Liver (tissue), 9 donors: ENCODE measurements around the gene SMPD3. TPM values are rescaled to one million over a fixed set of nuclear protein-coding genes. Genes with fewer than 3 reads are reported as not detected.

Experiments
- DNase-seq: peaks from one replicate; pipeline ENCODE4 v3.0.0-alpha.2; 2017; ENCODE audit warnings: low spot score
- H3K27ac ChIP-seq, 2 donors: one replicate each; pipeline ENCODE4 v1.7.0; 2013; ENCODE audit warnings: inconsistent platforms in 2 of 2, low read length in 2 of 2, control low read depth in 1 of 2, low read depth in 1 of 2, mild to moderate bottlenecking in 1 of 2
- H3K27me3 ChIP-seq, 4 donors: one replicate each; pipeline versions ENCODE4 v1.6.1 to v1.7.0; 2013; ENCODE audit warnings: low read length in 3 of 4, inconsistent platforms in 1 of 4, mild to moderate bottlenecking in 1 of 4, moderate library complexity in 1 of 4; ENCODE audit not compliant: control insufficient read depth in 4 of 4, insufficient read depth in 4 of 4
- H3K36me3 ChIP-seq, 4 donors: one replicate each; pipeline versions ENCODE4 v1.6.1 to v1.7.0; 2013; ENCODE audit warnings: low read length in 3 of 4, mild to moderate bottlenecking in 3 of 4, low read depth in 1 of 4, moderate library complexity in 1 of 4; ENCODE audit not compliant: control insufficient read depth in 4 of 4, insufficient read depth in 3 of 4
- H3K4me1 ChIP-seq, 4 donors: one replicate each; pipeline versions ENCODE4 v1.6.1 to v1.7.0; 2013; ENCODE audit warnings: low read length in 3 of 4, mild to moderate bottlenecking in 3 of 4, moderate library complexity in 1 of 4; ENCODE audit not compliant: control insufficient read depth in 4 of 4, insufficient read depth in 4 of 4
- H3K4me3 ChIP-seq, 3 donors: one replicate each; pipeline versions ENCODE4 v1.6.1 to v1.7.0; 2013; ENCODE audit warnings: low read length in 3 of 3, control low read depth in 1 of 3, low read depth in 1 of 3, mild to moderate bottlenecking in 1 of 3
- H3K9ac ChIP-seq, 2 donors: one replicate each; pipeline ENCODE4 v1.7.0; 2013; ENCODE audit warnings: low read length in 2 of 2, mild to moderate bottlenecking in 2 of 2, moderate library complexity in 2 of 2, control low read depth in 1 of 2, low read depth in 1 of 2
- H3K9me3 ChIP-seq, 4 donors: one replicate each; pipeline versions ENCODE4 v1.6.1 to v1.7.0; 2013; ENCODE audit warnings: low read length in 3 of 4; ENCODE audit not compliant: control insufficient read depth in 4 of 4
- ATF3 ChIP-seq: IDR thresholded peaks from 2 replicates; pipeline ENCODE4 v1.6.1; 2016; ENCODE audit warnings: antibody characterized with exemption
- CTCF ChIP-seq: fragments of 150-350 bp; IDR thresholded peaks from 2 replicates; pipeline ENCODE4 v1.5.1; 2017; ENCODE audit warnings: improper control_type of control experiment, low read depth, low read length; ENCODE audit not compliant: missing input control
- FOXA1 ChIP-seq: IDR thresholded peaks from 2 replicates; pipeline ENCODE4 v1.6.1; 2016; ENCODE audit warnings: antibody characterized with exemption
- FOXA2 ChIP-seq: IDR thresholded peaks from 2 replicates; pipeline ENCODE4 v1.6.1; 2016; ENCODE audit warnings: antibody characterized with exemption
- GABPA ChIP-seq, 2 donors: IDR thresholded peaks in 1 of 2; conservative IDR thresholded peaks in 1 of 2; 2 replicates each; pipeline ENCODE4 v1.6.1; 2016; ENCODE audit warnings: antibody characterized with exemption in 2 of 2, mild to moderate bottlenecking in 1 of 2, moderate library complexity in 1 of 2
- HNF4A ChIP-seq, 2 donors: conservative IDR thresholded peaks; 2 replicates each; pipeline ENCODE4 v1.6.1; 2016; ENCODE audit warnings: antibody characterized with exemption in 2 of 2, mild to moderate bottlenecking in 2 of 2
- HNF4G ChIP-seq: IDR thresholded peaks from 2 replicates; pipeline ENCODE4 v1.6.1; 2016; ENCODE audit warnings: antibody characterized with exemption
- JUND ChIP-seq, 2 donors: IDR thresholded peaks; 2 replicates each; pipeline ENCODE4 v1.6.1; 2016; ENCODE audit warnings: antibody characterized with exemption in 2 of 2
- MAX ChIP-seq: IDR thresholded peaks from 2 replicates; pipeline ENCODE4 v1.6.1; 2016; ENCODE audit warnings: antibody characterized with exemption
- NR2F2 ChIP-seq: IDR thresholded peaks from 2 replicates; pipeline ENCODE4 v1.6.1; 2016; ENCODE audit warnings: antibody characterized with exemption
- RAD21 ChIP-seq, 2 donors: IDR thresholded peaks; 2 replicates each; pipeline ENCODE4 v1.6.1; 2016; ENCODE audit warnings: antibody characterized with exemption in 2 of 2, mild to moderate bottlenecking in 2 of 2
- REST ChIP-seq: IDR thresholded peaks from 2 replicates; pipeline ENCODE4 v1.6.1; 2016; ENCODE audit warnings: antibody characterized with exemption, mild to moderate bottlenecking
- RXRA ChIP-seq, 2 donors: IDR thresholded peaks; 2 replicates each; pipeline ENCODE4 v1.6.1; 2017 to 2018; ENCODE audit warnings: antibody characterized with exemption in 2 of 2, mild to moderate bottlenecking in 1 of 2
- SP1 ChIP-seq: IDR thresholded peaks from 2 replicates; pipeline ENCODE4 v1.6.1; 2018; ENCODE audit warnings: antibody characterized with exemption, mild to moderate bottlenecking
- TAF1 ChIP-seq: conservative IDR thresholded peaks from 2 replicates; pipeline ENCODE4 v1.6.1; 2016; ENCODE audit warnings: antibody characterized with exemption, mild to moderate bottlenecking
- YY1 ChIP-seq: IDR thresholded peaks from 2 replicates; pipeline ENCODE4 v1.6.1; 2016; ENCODE audit warnings: antibody characterized with exemption, mild to moderate bottlenecking
- ZBTB33 ChIP-seq: IDR thresholded peaks from 2 replicates; pipeline ENCODE4 v1.6.1; 2016; ENCODE audit warnings: antibody characterized with exemption
- WGBS: extraction: QIAGEN DNeasy Blood & Tissue Kit; methylation state at CpG from one replicate; pipeline ENCODE4 v1.1.7; 2013; 5-methylcytosine and 5-hydroxymethylcytosine counted together
- polyA plus RNA-seq, 2 donors: library from polyadenylated mRNA; stranded (reverse) in 1 of 2; unstranded in 1 of 2; fragments of 200-250 nt in 1 of 2; fragments of >200 nt in 1 of 2; fragmentation: Nextera tagmentation in 1 of 2; extraction: Ambion mirVana in 1 of 2; gene quantifications; one replicate each; pipeline versions ENCODE4 v1.2.1 to v1.2.3, GENCODE V29; 2013 to 2015
- total RNA-seq, 2 donors: library from RNA; depleted of rRNA; stranded (reverse); fragments of >200 nt; gene quantifications; one replicate each; pipeline ENCODE4 v1.2.3, GENCODE V29; 2014
- donor health status: healthy.
- donor health status: healthy.
- donor health status: healthy.
- donor health status: healthy.
- donor health status: healthy.

Gene SMPD3
- total and polyA plus RNA-seq, 4 donors, result 0.33 to 10.6 (median 2.7) TPM

- WGBS, result 87% methylated on average over 3 of the region's 3 CpGs
- Histone ChIP-seq H3K27me3 (no peaks in the 10 kb centered on the region), H3K4me3 (no peak overlapping the region), H3K4me1 (no peaks in the 10 kb centered on the region), H3K36me3 (no peaks in the 10 kb centered on the region), H3K27ac (no peak overlapping the region), H3K9me3 (no peaks in the 10 kb centered on the region), H3K9ac (no peak overlapping the region)
- no peak for DNase-seq
- no peak for TF ChIP-seq CTCF
- TF ChIP-seq MAX, result no peak
- TF ChIP-seq REST, result no peak
- TF ChIP-seq HNF4G, result no peak
- no peak for TF ChIP-seq YY1
- no peak for TF ChIP-seq ATF3
- TF ChIP-seq TAF1, result no peak
- TF ChIP-seq HNF4A (conservative IDR thresholded peaks at IDR 0.05), result no peak
- no peak for TF ChIP-seq NR2F2
- TF ChIP-seq JUND (IDR thresholded peaks at IDR 0.05), result no peak
- TF ChIP-seq ZBTB33, result no peak
- TF ChIP-seq GABPA (IDR thresholded peaks at IDR 0.05 in 1 of 2, conservative IDR thresholded peaks at IDR 0.05 in 1 of 2), result no peak
- TF ChIP-seq FOXA2, result no peak
- TF ChIP-seq FOXA1, result no peak
- TF ChIP-seq SP1, result no peak
These were observed 11.8 kb upstream of the SMPD3 start for GRCh38 chr16:68460067-68460466.

GRCh38 chr16:68459457-68459856 lies 11.1 kb upstream of the SMPD3 start:
- WGBS, result 62% methylated on average over 4 of the region's 4 CpGs
- Histone ChIP-seq H3K27ac (no peak overlapping the region), H3K9me3 (no peaks in the 10 kb centered on the region), H3K36me3 (no peaks in the 10 kb centered on the region), H3K4me1 (no peaks in the 10 kb centered on the region), H3K27me3 (no peaks in the 10 kb centered on the region), H3K4me3 (no peak overlapping the region), H3K9ac (no peak overlapping the region)
- DNase-seq, result no peak
- TF ChIP-seq GABPA (IDR thresholded peaks at IDR 0.05 in 1 of 2, conservative IDR thresholded peaks at IDR 0.05 in 1 of 2) (no peak), TAF1 (no peak), SP1 (no peak), RAD21 (IDR thresholded peaks at IDR 0.05) (no peak), ATF3 (no peak), RXRA (IDR thresholded peaks at IDR 0.05) (no peak), HNF4G (no peak), FOXA2 (no peak), REST (no peak), NR2F2 (no peak), JUND (IDR thresholded peaks at IDR 0.05) (no peak), YY1 (no peak), ZBTB33 (no peak), FOXA1 (no peak), HNF4A (conservative IDR thresholded peaks at IDR 0.05) (no peak)
